HFFc6 (cell line): ENCODE data around the gene TTC33. TPM values are rescaled to one million over a fixed set of nuclear protein-coding genes. Genes with fewer than 3 reads are reported as not detected.
"Not testable (repeated sequence)": the region's sequence is repeated elsewhere in the genome, so short reads cannot be mapped to it uniquely, and the experiment has no call there.

Source experiments
- DNase-seq: peaks from one replicate; pipeline ENCODE4 v3.0.0-alpha.2; 2018
- H3K27ac Mint-ChIP-seq: 2 replicates; pipeline ENCODE4 v1.8.0; 2020; ENCODE audit warnings: mild to moderate bottlenecking, mixed read lengths
- H3K27me3 Mint-ChIP-seq: 2 replicates; pipeline ENCODE4 v1.8.0; 2021; ENCODE audit warnings: mild to moderate bottlenecking, moderate library complexity, mixed read lengths; ENCODE audit not compliant: insufficient read depth
- H3K36me3 Mint-ChIP-seq: 2 replicates; pipeline ENCODE4 v1.8.0; 2021; ENCODE audit warnings: low read depth, mixed read lengths
- H3K4me1 Mint-ChIP-seq: 2 replicates; pipeline ENCODE4 v1.8.0; 2020; ENCODE audit warnings: low read depth, mixed read lengths
- H3K4me3 Mint-ChIP-seq: 2 replicates; pipeline ENCODE4 v1.8.0; 2020; ENCODE audit warnings: mild to moderate bottlenecking, moderate library complexity, mixed read lengths
- H3K9me3 Mint-ChIP-seq: 2 replicates; pipeline ENCODE4 v1.8.0; 2020; ENCODE audit warnings: mild to moderate bottlenecking, mixed read lengths
- total RNA-seq, 6 experiments: library from RNA; stranded (reverse); fragmentation: NEBNext Ultra II Directional; extraction: Animal tissue kit (Norgen Biotek cat#: 25700); gene quantifications; 2 replicates in 1 of 6; 3 replicates in 5 of 6; pipeline ENCODE4 v1.2.3, GENCODE V29; 2021
- TF ChIP-seq, protein P1 (sequence below): fragments of 200-600 bp; sonication (generic); IDR thresholded peaks from 2 replicates; pipeline ENCODE4 v1.5.0; 2021; ENCODE audit warnings: antibody characterized with exemption, mild to moderate bottlenecking

Gene TTC33
- total RNA-seq, 6 experiments from 2014 or later: 8.6 to 11.3 (median 9.8) TPM

DNA sequence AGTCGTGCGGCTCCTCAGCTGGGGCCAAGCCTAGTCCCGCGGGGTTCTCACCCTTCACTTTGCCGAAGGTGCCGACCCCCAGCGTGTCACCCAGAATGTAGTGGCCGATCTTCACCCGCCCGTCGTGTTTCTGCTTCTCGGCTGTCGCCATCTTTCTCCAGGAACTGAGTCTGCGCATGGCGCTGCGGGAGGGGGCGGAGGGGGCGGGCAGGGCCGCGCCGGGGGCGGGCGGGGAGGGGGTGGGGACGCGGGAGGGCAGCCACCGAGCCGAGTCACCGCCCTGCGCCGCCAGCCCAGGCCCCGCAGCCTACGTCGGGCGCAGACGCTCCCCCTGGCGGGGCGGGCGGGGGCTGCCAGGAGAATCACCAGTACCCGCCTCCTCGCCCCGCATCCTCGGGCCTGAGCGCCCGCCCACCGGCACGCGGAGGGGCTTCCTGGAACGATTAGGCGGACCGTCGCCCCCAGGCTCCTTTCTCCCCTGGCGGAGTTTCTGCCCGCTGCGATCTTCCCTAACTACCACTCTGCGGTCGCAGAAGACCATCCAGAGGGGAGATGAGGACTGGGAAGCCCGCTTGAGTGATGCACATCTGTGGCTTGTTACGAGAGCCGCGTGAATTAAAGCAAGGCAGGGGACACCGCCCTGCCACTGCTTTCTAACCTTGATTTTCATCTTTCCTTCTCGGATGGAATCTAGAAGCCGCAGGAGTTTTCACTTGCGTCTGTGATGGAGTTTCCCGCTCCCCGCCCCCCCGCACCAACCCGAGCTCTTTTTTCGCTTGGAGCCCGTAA is 42.4 kb upstream of the TTC33 start, which contains the start of gene PRKAA1:
PRKAA1 (minus strand) TSS at position 363 of the 789 bp plus-strand sequence; CDS start at position 178, 185 bp downstream.
- TF ChIP-seq, protein P1, sequence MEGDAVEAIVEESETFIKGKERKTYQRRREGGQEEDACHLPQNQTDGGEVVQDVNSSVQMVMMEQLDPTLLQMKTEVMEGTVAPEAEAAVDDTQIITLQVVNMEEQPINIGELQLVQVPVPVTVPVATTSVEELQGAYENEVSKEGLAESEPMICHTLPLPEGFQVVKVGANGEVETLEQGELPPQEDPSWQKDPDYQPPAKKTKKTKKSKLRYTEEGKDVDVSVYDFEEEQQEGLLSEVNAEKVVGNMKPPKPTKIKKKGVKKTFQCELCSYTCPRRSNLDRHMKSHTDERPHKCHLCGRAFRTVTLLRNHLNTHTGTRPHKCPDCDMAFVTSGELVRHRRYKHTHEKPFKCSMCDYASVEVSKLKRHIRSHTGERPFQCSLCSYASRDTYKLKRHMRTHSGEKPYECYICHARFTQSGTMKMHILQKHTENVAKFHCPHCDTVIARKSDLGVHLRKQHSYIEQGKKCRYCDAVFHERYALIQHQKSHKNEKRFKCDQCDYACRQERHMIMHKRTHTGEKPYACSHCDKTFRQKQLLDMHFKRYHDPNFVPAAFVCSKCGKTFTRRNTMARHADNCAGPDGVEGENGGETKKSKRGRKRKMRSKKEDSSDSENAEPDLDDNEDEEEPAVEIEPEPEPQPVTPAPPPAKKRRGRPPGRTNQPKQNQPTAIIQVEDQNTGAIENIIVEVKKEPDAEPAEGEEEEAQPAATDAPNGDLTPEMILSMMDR: peak; percentile 85
- Mint-ChIP-seq H3K4me1 (peaks cover 56% of the 10 kb centered on the region), H3K9me3 (no peaks in the 10 kb centered on the region), H3K27me3 (no peaks in the 10 kb centered on the region), H3K27ac (peak within 1 kb of the TSS; percentile 95), H3K4me3 (peak within 1 kb of the TSS; percentile 86), H3K36me3 (peaks cover 17% of the 10 kb centered on the region)
- DNase-seq: peak; percentile 70

DNA sequence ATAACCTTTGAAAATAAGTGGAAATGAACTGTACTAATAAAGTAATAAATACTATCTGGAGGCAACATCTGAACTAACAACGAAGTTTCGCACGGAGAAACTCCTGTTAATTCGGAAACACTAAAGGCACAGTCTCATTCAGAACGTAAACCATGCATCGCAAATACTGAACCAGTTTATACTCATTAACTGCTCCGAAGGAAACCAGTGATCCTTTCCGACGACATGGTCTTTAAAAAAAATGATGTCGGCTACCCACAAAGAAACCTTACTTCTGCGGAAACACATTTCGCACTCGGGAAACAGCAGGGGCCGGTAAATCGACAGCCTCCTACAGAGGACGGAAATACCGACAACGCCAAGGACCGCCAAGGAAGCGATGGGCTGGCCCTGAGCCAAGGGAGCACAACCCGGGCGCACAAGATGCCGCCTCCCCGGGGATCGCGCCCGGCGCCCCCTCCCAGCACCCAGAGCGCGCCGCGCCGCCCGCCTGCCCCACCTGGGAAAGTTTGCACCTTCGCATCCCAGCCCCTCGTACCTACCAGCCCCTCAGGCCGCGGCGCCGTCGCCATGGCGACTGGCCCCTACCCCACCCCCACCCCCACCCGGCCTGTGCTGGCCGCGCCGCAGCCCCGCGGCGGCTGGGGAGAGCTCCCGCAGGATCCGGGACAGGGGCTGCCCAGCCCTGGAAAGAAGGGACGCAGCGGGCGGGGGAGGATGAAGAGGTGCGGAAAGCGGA is 41.7 kb upstream of the TTC33 start:
- Mint-ChIP-seq H3K27ac (peak overlapping the region; percentile 95), H3K27me3 (no peaks in the 10 kb centered on the region), H3K4me3 (peak overlapping the region; percentile 86), H3K4me1 (peaks cover 59% of the 10 kb centered on the region), H3K36me3 (peaks cover 17% of the 10 kb centered on the region), H3K9me3 (no peaks in the 10 kb centered on the region)
- TF ChIP-seq, protein P1: no peak
- peak; percentile 52 for DNase-seq

DNA sequence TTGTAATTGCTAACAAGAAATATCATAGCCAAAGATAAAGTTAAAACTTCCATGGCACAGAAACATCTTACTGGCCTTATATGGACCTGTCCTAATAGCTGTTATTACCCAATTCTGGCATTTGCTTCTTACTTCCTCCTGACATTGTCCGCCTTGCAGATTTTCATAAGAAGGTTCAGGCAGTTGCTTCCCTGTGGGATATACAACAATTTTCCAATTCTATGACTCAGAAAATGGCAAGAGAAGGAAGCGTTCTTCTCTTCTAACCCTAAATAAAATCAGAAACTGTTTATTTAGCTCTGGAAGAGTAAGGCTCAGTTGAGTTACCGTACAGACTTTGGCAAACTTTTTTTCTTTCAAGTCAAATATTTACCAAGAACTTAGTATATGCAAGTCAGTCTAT is 40.7 kb upstream of the TTC33 start:
- Mint-ChIP-seq H3K36me3 (peaks cover 17% of the 10 kb centered on the region), H3K27ac (peak overlapping the region; percentile 51), H3K27me3 (no peaks in the 10 kb centered on the region), H3K4me1 (peaks cover 62% of the 10 kb centered on the region), H3K4me3 (peak overlapping the region; percentile 86), H3K9me3 (no peaks in the 10 kb centered on the region)
- TF ChIP-seq, protein P1: no peak
- peak; percentile 12 for DNase-seq

GRCh38 chr5:40794877-40795276 is 39.1 kb upstream of the TTC33 start:
- H3K36me3 Mint-ChIP-seq: peaks cover 17% of the 10 kb centered on the region
- peaks cover 71% of the 10 kb centered on the region for H3K4me1 Mint-ChIP-seq
- not testable (repeated sequence) for H3K27me3 Mint-ChIP-seq, H3K9me3 Mint-ChIP-seq, H3K4me3 Mint-ChIP-seq, DNase-seq, H3K27ac Mint-ChIP-seq

- H3K27ac Mint-ChIP-seq, DNase-seq, H3K9me3 Mint-ChIP-seq, H3K4me3 Mint-ChIP-seq, H3K27me3 Mint-ChIP-seq: not testable (repeated sequence)
- peaks cover 70% of the 10 kb centered on the region for H3K4me1 Mint-ChIP-seq
- peaks cover 19% of the 10 kb centered on the region for H3K36me3 Mint-ChIP-seq
Measured at GRCh38 chr5:40794340-40794739, 38.6 kb upstream of the TTC33 start.

GRCh38 chr5:40792691-40793090 is 36.9 kb upstream of the TTC33 start:
- Mint-ChIP-seq H3K36me3 (peaks cover 35% of the 10 kb centered on the region), H3K4me1 (peaks cover 66% of the 10 kb centered on the region)
- H3K4me3 Mint-ChIP-seq, H3K27ac Mint-ChIP-seq, H3K27me3 Mint-ChIP-seq, H3K9me3 Mint-ChIP-seq, DNase-seq: not testable (repeated sequence)

DNA sequence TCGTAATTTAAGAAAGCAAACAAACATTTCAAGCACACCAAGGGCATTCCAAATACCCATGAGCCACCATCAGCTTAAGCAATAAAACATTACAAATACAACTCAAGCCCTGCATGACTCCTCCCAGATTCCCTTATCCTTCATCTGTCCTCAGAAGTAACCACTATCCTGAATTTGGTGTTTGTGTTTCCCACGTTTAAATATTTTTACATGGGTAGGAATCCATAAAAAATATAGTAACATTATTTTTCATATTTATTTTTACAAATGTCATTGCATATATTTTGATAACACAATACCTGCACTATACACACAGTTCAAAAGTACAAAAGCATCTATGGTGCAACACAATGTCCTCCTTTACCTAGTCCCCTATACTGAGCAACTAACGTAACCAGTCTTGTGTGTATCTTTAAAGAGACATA is 36.0 kb upstream of the TTC33 start:
- Mint-ChIP-seq H3K4me1 (peaks cover 62% of the 10 kb centered on the region), H3K4me3 (peak overlapping the region; percentile 32; the same call in 1 of the 2 replicates), H3K36me3 (peaks cover 40% of the 10 kb centered on the region), H3K27ac (peak overlapping the region; percentile 44; the same call in 1 of the 2 replicates), H3K9me3 (peaks cover 9% of the 10 kb centered on the region), H3K27me3 (no peaks in the 10 kb centered on the region)
- TF ChIP-seq, protein P1: no peak
- no peak for DNase-seq
